ENCODE results near the gene ZNF263.
A peak's percentile ranks its signal among the peaks of the same experiment; 100 is the strongest.

ZNF263 gene

GRCh38 chr16:3264137-3265036, 18.9 kb upstream of the ZNF263 start (continued):
- TF ChIP-seq KLF9 (tag by site-specific recombination; IDR thresholded peaks at IDR 0.05; ENCODE audit: low read depth) = peak; percentile 56
- TF ChIP-seq ZNF184 (tag by site-specific recombination; IDR thresholded peaks at IDR 0.05) = no peak
- TF ChIP-seq EGR2 (tag by site-specific recombination; IDR thresholded peaks at IDR 0.05; ENCODE audit: low read depth) = 0 out of 2 replicates have a peak, but pooled peaks have one; percentile 18
- TF ChIP-seq ZBTB49 (tag by site-specific recombination; IDR thresholded peaks at IDR 0.05; ENCODE audit: low read depth) = no peak
- TF ChIP-seq ZNF426 (tag by site-specific recombination; IDR thresholded peaks at IDR 0.05) = no peak
- no peak for TF ChIP-seq ZNF623 (tag by site-specific recombination; IDR thresholded peaks at IDR 0.05)
- TF ChIP-seq ZBTB7A (tag by site-specific recombination; IDR thresholded peaks at IDR 0.05; ENCODE audit: low read depth) = peak; percentile 82
- TF ChIP-seq ZNF629 (tag by site-specific recombination; IDR thresholded peaks at IDR 0.05) = no peak
- TF ChIP-seq ZNF518A (tag by site-specific recombination; conservative IDR thresholded peaks at IDR 0.05; ENCODE audit: low read depth) = peak; percentile 27; the same call in 1 of the 2 replicates
- no peak for TF ChIP-seq ZNF555 (tag by site-specific recombination; conservative IDR thresholded peaks at IDR 0.05)
- TF ChIP-seq ZNF558 (tag by site-specific recombination; IDR thresholded peaks at IDR 0.05) = no peak
- no peak for TF ChIP-seq ZNF747 (tag by site-specific recombination; IDR thresholded peaks at IDR 0.05)
- no peak for TF ChIP-seq ZNF514 (tag by site-specific recombination; IDR thresholded peaks at IDR 0.05)
- 0 out of 2 replicates have a peak, but pooled peaks have one; percentile 23 for TF ChIP-seq OVOL3 (tag by site-specific recombination; IDR thresholded peaks at IDR 0.05)
- TF ChIP-seq ZNF404 (tag by site-specific recombination; IDR thresholded peaks at IDR 0.05) = no peak
- TF ChIP-seq ZNF114 (tag by site-specific recombination; IDR thresholded peaks at IDR 0.05) = no peak
- no peak; the same call in 1 of the 2 replicates for TF ChIP-seq ZNF239 (tag by site-specific recombination; IDR thresholded peaks at IDR 0.05)
- TF ChIP-seq GLI2 (tag by site-specific recombination; IDR thresholded peaks at IDR 0.05; ENCODE audit: borderline replicate concordance, low read depth) = no peak
- no peak for TF ChIP-seq HOXD13 (CRISPR knock-in tag; IDR thresholded peaks at IDR 0.05; ENCODE audit: borderline replicate concordance)
- TF ChIP-seq ZXDB (tag by site-specific recombination; IDR thresholded peaks at IDR 0.05) = peak; percentile 78; the same call in 1 of the 2 replicates
- peak; percentile 12; the same call in 1 of the 2 replicates for TF ChIP-seq ZNF501 (tag by site-specific recombination; IDR thresholded peaks at IDR 0.05)
- TF ChIP-seq GFI1B (tag by site-specific recombination; IDR thresholded peaks at IDR 0.05) = no peak
- TF ChIP-seq ZNF645 (tag by site-specific recombination; IDR thresholded peaks at IDR 0.05) = no peak
- TF ChIP-seq ZNF654 (tag by site-specific recombination; IDR thresholded peaks at IDR 0.05; ENCODE audit: low read depth) = no peak
- TF ChIP-seq INSM2 (tag by site-specific recombination; IDR thresholded peaks at IDR 0.05) = peak; percentile 36; the same call in 1 of the 2 replicates
- no peak; the same call in 1 of the 2 replicates for TF ChIP-seq WT1 (tag by site-specific recombination; IDR thresholded peaks at IDR 0.05)
- TF ChIP-seq ZNF837 (tag by site-specific recombination; IDR thresholded peaks at IDR 0.05) = no peak
- TF ChIP-seq ZFP41 (tag by site-specific recombination; IDR thresholded peaks at IDR 0.05; ENCODE audit: borderline replicate concordance) = no peak
- no peak for TF ChIP-seq ZNF549 (tag by site-specific recombination; IDR thresholded peaks at IDR 0.05)
- TF ChIP-seq BCL11B (tag by site-specific recombination; IDR thresholded peaks at IDR 0.05; ENCODE audit: low read depth) = peak; percentile 78; the same call in 1 of the 2 replicates

All from HEK293 (cell line).